ENCODE data around the gene DCP2. TPM values are rescaled to one million over a fixed set of nuclear protein-coding genes. Genes with fewer than 3 reads are reported as not detected.

The DCP2 gene
- total RNA-seq, 3 donors from 2014 or later = 26.2 to 67.0 (median 43.9) TPM

GRCh38 chr5:112975721-112976431 lies 722 bp upstream of the DCP2 start:
- peak overlapping the region; percentile 92 to 96 for H3K27ac ChIP-seq
- no peaks in the 10 kb centered on the region for H3K27me3 ChIP-seq
- peaks cover 0 to 4% of the 10 kb centered on the region in 2 donors for H3K4me1 ChIP-seq
- H3K4me3 ChIP-seq = peak overlapping the region; percentile 87 to 97 (median 91)
- no peaks in the 10 kb centered on the region for H3K36me3 ChIP-seq
- no peak for DNase-seq (ENCODE audit: low spot score in 2 of 2)
- intact Hi-C loops (cut with DNase I; ENCODE audit: low total_unique reads) = no loop called here
- H3K9me3 ChIP-seq = no peaks in the 10 kb centered on the region
- TF ChIP-seq POLR2AphosphoS5 (IDR thresholded peaks at IDR 0.05) (no peak), CTCF (IDR thresholded peaks at IDR 0.05) (no peak), POLR2A (IDR thresholded peaks at IDR 0.05) (no peak)

DNA sequence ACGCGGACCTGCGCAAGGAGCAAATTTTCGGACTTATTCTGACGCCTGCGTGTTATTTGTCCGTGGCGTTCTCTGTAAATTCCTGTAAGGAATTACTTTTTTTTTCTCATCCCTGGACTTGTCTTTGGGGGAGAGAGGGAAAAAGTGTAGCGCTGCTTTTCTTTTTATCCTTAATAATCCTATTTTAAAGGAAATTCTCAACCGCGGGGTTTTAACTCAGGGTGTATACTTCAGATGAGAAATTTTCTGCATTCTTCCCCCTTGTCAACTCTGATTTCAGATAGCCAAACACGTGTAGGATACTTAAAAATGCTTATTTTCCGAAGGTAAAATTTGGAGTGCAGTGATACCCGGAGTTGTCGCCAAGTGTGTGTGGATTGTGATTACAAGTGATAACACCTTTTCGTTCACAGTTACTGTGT lies 853 bp downstream of the DCP2 start:
- Histone ChIP-seq H3K27ac (peak overlapping the region; percentile 92 to 96), H3K36me3 (no peaks in the 10 kb centered on the region), H3K27me3 (no peaks in the 10 kb centered on the region), H3K4me3 (peak overlapping the region; percentile 87 to 97 (median 91)), H3K4me1 (peaks cover 0 to 4% of the 10 kb centered on the region in 2 donors), H3K9me3 (no peaks in the 10 kb centered on the region)
- TF ChIP-seq CTCF (IDR thresholded peaks at IDR 0.05) = no peak
- TF ChIP-seq POLR2AphosphoS5 (IDR thresholded peaks at IDR 0.05) = no peak
- TF ChIP-seq POLR2A (IDR thresholded peaks at IDR 0.05) = no peak
- no peak for DNase-seq (ENCODE audit: low spot score in 2 of 2)
- intact Hi-C loops (cut with DNase I; ENCODE audit: low total_unique reads) = no loop called here

DNA sequence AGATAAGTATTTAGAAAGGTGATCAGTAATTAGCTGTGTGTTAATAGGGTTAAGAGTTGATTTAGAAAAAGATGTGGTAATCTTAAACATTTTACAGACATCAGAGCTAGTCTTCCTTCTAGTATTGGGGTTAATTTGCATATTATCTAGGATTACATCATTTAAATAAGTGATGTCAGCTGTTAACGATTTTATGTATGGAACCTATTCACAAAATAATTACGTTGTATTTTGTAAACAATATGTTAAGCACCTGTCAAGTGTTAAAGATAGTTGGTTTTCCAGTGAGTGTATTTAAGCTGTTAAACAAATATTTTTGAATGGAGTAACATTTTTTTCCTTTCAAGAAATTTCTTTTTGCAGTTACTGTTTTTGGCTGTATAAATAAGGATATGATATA lies 2.2 kb downstream of the DCP2 start:
- H3K27ac ChIP-seq = no peak overlapping the region
- TF ChIP-seq POLR2A (IDR thresholded peaks at IDR 0.05) (no peak), POLR2AphosphoS5 (IDR thresholded peaks at IDR 0.05) (no peak), CTCF (IDR thresholded peaks at IDR 0.05) (no peak)
- H3K27me3 ChIP-seq = no peaks in the 10 kb centered on the region
- intact Hi-C loops (cut with DNase I; ENCODE audit: low total_unique reads) = no loop called here
- no peaks in the 10 kb centered on the region for H3K36me3 ChIP-seq
- DNase-seq (ENCODE audit: low spot score in 2 of 2) = no peak
- no peaks in the 10 kb centered on the region for H3K9me3 ChIP-seq
- peaks cover 0 to 4% of the 10 kb centered on the region in 2 donors for H3K4me1 ChIP-seq
- H3K4me3 ChIP-seq = peak overlapping the region in 1 of 3 donors; percentile 97

DNA sequence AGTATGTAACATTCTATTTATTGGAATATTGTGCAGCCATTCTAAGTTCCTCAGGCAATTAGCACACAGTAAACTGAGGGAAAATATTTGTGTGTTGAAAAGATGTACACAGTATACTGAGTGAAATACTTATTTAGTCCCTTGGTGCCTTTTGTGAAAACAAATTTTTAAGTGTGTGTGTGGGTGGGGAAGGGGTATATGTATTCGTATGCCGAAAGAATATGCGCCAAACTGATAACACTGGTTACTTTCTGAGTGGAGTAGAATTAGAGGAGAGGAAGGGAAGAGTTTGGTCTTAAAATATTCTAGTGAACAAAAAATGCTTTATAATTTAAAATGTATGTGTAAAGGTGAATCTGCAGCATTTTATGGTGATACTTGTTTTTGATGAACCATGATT lies 3.1 kb downstream of the DCP2 start:
- no peak for DNase-seq (ENCODE audit: low spot score in 2 of 2)
- Histone ChIP-seq H3K36me3 (no peaks in the 10 kb centered on the region), H3K27me3 (no peaks in the 10 kb centered on the region), H3K9me3 (no peaks in the 10 kb centered on the region), H3K27ac (no peak overlapping the region), H3K4me3 (peak overlapping the region in 1 of 3 donors; percentile 29), H3K4me1 (peaks cover 0 to 4% of the 10 kb centered on the region in 2 donors)
- intact Hi-C loops (cut with DNase I; ENCODE audit: low total_unique reads) = no loop called here
- TF ChIP-seq CTCF (IDR thresholded peaks at IDR 0.05) (no peak), POLR2AphosphoS5 (IDR thresholded peaks at IDR 0.05) (no peak), POLR2A (IDR thresholded peaks at IDR 0.05) (no peak)

DNA sequence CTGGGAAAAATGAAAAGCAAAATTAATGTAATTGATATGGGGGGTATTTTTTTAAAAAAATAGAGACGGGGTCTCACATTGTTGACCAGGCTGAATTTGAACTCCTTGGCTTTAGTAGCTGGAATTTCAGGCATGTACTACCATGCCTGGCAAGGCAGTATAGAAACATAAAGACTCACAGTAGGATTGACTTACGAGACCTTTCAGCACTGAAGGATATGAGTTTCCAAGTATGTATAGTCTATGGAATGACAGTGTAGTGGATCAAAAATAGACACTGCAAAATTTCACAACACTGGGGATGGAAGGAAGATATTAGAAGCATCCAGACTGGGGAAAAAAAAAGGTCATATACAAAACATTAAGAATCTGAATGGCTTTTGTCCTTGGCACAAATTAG lies 6.8 kb downstream of the DCP2 start:
- intact Hi-C loops (cut with DNase I; ENCODE audit: low total_unique reads) = no loop called here

More for the DNA sequence above, 6.8 kb downstream of the DCP2 start:
- TF ChIP-seq CTCF (IDR thresholded peaks at IDR 0.05) (no peak), POLR2A (IDR thresholded peaks at IDR 0.05) (no peak), POLR2AphosphoS5 (IDR thresholded peaks at IDR 0.05) (no peak)
- H3K36me3 ChIP-seq = no peaks in the 10 kb centered on the region
- H3K4me3 ChIP-seq = no peak overlapping the region
- peaks cover 0 to 5% of the 10 kb centered on the region in 2 donors for H3K4me1 ChIP-seq
- no peaks in the 10 kb centered on the region for H3K27me3 ChIP-seq
- no peaks in the 10 kb centered on the region for H3K9me3 ChIP-seq
- no peak overlapping the region for H3K27ac ChIP-seq
- no peak for DNase-seq (ENCODE audit: low spot score in 2 of 2)

Measured in breast epithelium (tissue), 4 donors.